Hematopoietic multipotent progenitor cell treated with erythropoietin and hydrocortisone succinate and interleukin-3 and kit ligand, for 15 days (in vitro differentiated cells): ENCODE measurements around the gene LRRN2.

Experiments
- DNase-seq: peaks from one replicate; pipeline ENCODE4 v3.0.0-alpha.2; 2015; ENCODE audit warnings: low spot score

LRRN2 gene

DNA sequence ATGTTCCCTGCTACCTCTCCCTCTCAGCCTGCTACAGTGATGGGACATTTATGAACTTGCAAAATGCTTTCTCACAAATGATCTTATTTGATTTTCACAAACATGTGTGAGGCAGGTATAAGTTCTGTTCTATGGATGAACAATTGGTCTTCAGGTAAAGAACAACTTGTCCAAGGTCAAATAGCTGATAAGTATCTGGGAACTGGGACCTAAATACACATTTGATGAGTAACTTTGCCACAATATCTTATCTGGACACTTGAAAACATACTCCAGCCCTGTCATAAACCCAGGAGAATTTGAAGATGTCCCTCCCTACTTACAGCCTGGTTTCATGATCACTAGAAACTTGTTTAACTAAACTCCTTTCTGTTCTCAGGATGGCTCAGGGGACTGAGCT is 23.0 kb downstream of the LRRN2 start:
- DNase-seq, result no peak

DNA sequence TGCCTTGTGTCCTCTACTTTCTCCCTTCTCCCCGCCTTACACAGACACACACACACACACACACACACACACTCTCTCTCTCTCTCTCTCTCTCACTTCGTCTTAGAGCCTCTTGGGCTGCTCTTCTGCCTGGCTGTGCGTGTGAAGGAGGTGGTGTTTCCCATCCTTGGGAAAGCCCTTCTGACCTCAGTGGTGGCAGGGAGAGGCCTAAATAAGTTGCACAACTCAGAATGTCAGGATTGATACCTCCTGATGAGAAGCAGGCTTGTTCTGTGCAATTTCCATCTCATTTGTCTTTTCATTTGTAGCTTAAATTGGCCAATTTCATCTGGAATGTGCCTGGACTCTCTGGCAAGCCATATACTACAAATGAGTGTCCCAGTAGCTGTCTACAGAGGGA is 25.0 kb downstream of the LRRN2 start:
- no peak for DNase-seq

DNA sequence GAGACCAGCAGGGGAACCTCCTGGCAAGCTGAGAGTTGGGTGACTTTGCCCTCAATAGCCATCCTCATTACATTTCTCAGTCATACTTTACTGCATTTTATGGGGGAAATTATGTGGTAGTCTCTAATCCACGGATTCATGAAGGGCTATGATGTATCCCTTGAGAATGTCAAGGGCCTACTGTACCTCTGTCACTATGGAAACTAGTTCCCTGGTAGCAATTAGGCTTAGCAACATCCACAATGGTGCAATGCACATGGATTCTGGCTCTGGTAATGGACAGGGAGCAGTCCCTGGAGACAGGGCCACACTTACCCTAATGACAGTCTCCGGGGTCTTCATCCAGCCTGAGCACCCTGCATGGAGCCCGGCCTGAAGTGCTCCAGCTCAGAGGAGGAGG is 26.5 kb downstream of the LRRN2 start:
- no peak for DNase-seq

DNA sequence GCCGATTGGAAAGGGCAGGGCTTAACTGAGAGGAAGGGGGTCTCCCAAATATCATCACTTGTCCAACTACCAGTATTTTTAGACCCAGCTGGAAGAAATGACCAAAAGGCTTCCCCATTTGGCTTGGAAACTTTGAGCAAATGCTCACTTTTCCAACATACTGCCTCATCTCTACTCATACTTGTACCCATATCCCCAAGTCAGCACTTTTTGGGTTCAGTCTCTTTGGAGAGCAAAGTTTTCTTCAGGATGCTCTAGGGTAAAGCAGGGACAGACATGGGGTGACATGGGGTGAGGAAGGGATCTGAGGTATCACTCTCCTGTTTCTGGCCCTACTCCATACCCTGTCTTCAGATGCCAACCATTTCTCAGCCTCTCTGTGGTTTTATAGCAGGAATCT is 27.2 kb downstream of the LRRN2 start:
- DNase-seq, result no peak

DNA sequence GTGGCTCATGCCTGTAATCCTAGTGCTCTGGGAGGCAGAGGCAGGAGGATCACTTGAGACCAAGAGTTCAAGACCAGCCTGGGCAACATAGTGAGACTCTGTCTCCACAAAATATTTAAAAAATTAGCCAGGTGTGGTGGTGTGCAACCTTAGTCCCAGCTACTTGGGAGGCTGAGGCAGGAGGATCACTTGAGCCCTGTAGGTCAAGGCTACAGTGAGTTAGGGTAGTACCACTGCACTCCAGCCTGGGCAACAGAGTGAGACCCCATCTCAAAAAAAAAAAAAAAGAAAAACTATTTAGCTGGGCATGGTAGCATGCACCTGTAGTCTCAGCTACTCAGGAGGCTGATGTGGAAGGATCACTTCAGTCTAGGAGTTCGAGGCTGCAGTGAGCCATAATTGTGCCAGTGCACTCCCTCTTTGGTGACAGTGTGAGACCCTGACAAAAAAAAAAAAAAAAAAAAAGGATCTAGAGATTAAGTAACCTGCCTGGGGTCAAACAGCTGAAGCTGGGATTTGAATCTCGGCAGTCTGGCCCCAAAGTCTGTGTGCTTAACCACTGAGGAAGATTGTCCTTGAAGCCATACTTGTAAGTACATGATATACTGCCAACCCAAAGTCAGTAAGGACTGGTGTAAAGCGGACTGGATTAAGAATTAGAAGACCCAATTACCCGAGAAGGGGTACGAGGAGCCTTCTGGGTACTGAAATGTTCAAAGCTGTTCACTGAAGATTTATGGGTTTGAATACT is 31.8 kb downstream of the LRRN2 start:
- DNase-seq, result no peak

DNA sequence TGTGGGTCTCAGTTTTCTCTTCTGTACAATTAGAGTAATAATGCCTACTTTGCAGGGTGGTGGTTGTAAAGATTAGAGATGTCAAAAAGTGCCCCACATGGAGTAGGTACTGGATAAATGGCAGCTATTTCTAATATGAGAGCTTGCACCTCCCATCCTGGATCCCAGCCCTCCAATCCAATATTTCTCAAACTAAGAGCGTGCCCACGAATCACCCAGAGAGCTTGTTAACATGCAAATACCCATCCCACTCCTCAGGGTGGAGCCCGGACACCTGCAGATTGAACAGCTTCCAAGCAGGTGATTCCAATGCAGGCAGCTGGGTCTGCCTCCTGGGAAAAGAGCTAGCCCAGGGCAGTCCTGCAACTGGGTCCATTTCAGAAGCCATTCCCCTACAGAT is 33.0 kb downstream of the LRRN2 start:
- DNase-seq, result no peak

DNA sequence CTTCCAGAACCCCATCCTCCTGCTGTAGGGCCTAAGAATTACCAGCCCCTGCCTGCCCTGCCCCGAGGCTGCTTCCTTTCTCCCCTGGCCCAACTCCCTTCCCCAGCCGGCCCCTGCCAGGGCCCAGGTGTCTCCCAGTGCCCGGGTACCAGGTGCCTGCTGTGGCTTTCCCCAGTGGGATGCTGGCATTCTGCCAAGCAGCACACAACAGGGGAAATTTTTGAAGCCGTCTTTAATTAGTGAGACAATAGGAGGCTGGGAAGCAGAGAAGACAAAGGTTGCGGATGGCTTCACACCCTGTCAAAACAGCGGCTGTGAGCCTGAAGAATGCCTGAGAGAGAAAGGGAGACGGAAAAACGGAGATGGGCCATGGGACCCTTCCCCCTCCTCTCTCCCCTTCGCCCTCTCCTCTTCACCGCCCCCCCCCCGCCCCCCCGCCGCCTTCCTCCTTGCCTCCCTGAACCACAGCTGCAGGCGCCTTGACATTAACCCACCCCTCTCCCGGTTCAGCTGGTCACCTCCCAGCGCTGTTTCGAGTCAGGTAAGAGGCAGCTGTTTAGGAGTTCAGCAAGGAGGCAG is 33.6 kb downstream of the LRRN2 start:
- no peak for DNase-seq

DNA sequence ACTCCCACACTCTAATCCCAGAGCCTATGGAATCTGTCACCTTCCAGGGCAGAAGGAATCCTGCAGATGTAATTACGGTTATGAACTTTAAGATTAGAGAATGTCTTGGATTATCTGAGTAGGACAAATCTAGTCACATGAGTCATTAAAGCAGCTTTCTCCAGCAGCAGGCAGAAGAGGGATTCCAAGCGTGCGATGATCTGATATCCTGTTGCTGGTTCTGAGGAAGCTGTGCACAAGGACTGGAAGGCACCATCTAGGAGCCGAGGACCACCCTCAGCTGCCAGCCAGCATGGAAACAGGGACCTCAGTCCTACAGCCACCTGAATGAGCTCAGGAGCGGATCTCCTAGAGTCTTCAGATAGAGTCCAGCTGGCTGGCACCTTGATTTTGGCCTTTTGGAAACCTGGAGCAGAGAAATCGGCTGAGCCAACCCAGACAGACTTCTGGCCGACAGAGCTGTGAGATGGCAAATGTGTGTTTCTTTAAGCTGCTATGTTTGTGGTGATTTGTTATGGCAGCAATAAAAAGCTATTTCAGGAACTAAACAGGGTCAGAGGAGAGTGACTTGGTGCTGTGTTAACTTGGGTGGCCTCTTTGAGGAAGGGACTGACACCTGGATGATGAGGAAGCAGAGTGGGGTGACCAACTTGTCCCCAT is 34.5 kb downstream of the LRRN2 start:
- no peak for DNase-seq

DNA sequence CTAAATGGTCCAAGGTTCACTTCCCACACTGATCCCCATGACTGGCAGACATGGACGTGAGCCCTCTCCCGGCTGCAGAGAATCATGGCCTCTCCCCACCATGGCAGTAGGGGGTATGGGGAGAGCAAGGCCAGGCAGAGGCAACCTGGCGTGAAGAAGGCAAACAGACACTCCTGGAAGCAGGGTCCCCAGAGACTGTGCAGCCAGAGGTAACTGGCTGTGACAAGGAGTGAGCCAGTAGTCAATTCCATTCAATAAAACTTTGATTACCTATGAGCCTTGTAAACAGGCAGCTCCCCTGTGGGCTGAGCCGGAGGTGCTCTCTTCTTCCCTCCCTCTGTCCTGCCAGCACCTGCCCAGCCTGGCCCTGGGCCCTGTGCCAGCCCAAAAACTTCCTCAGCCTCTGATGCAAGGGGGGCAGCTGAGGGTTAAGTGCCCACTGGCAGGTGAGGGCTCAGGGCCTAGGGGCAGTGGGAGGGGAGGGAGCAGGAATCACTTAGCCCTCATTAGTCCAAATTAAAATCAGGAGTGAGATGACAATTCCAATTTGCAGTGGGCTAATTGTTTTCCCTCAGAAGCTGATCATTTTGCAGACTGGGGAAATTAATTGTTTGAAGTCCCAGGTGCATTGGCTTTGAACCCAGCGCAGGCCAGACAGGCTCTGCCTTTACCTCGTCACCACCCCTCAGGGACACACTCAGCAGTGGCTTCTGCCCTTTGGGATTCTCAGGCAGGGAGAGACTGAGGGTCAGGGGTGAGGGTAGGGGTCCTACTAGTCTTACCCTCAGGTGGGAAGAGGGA is 35.6 kb downstream of the LRRN2 start:
- DNase-seq, result no peak

DNA sequence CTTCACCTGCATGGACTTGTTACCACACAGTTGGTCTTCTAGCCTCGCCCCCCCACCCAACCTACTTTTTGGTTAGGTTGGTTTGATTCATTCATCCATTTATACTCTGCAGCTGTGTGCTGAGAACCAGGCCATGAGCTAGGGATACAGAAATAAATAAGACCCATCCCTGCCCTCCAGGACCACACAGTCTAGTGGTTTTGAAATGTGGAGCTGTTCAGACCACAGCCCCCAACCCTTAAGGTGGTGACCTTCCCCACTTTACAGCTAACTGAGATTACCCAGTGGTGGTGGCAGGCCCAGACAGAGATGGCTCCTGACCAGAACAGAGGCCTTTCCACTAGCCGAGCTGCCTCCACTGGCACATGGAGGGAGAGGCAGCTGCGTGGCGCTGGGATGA is 37.0 kb downstream of the LRRN2 start:
- no peak for DNase-seq

DNA sequence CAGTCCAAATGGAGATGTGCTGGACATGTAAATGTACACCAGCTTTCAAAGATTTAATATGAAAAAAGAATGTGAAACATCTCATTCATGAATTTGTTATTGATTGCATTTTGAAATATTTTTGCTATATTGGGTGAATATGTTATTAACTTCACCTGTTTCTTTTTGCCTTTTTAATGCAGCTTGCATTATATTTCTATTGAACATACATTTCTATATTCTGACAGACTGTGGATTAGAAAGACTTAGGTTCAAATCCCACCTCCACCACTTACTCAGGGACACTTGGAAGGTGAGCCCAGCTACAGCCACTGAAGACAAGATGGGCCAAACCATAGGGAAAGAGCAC is 37.8 kb downstream of the LRRN2 start:
- DNase-seq, result no peak

DNA sequence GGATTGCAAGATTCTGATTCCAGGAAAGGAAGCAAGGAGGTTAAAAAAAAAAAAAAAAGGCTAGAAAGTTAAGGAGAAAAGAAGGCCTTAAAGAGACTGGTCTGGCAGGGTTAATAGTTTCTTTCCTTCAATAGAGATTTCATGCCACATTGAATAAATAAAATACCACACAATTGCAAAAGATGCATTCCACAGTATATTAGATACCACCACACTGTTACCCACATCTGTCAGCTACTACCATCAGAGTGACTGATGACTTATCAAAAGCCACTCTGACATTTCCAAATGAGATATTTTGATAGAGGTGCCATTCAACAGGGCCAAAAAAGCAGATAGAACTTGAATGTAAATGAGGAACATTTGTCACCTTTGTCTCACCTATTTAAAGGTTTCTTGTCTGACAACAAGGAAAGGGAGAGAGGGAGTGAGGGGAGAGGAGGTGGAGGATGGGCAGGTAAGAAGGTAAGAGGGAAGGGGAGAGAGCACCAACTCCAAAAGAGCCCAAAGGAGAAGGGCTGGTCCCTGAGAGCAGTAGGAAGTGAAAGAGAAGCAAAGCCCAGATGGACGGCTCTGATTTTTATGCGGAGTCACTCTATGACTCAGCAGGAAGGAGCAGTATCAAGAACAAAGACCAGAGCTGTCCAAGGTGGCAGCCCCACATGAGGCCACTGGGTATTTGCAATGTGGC is 38.3 kb downstream of the LRRN2 start:
- peak; percentile 46 for DNase-seq

DNA sequence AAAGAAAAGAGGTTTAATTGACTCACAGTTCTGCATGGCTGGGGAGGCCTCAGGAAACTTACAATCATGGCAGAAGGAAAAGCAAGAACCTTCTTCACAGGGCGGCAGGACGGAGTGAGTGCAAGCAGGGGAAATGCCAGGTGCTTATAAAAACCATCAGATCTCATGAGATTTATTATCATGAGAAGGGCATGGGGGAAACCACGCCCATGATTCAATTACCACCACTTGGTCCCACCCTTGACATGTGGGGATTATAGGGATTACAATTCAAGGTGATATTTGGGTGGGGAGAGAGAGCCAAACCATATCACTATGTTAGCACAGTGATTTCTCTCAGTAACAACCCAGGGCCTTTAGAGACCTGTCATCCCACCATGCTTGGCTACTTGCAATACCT is 39.9 kb downstream of the LRRN2 start:
- no peak for DNase-seq

DNA sequence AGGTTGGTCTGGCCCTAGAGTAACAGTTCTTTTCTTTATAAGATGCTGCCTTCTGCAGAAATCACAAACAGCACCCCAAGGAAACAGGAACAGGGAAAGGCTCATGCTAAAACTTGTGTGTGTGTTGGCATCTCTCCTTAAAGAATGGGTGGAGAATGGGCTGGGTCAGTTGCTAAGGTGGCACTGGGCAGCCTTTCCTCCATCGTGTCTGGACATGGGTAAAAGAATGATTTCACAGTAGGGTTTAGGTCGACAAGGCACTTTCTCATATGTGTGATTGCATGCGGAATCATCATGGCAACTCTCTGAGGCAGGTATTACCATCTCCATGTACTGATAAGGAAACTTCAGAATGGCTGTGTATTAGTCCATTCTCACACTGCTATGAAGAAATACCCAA is 40.3 kb downstream of the LRRN2 start:
- DNase-seq, result no peak

DNA sequence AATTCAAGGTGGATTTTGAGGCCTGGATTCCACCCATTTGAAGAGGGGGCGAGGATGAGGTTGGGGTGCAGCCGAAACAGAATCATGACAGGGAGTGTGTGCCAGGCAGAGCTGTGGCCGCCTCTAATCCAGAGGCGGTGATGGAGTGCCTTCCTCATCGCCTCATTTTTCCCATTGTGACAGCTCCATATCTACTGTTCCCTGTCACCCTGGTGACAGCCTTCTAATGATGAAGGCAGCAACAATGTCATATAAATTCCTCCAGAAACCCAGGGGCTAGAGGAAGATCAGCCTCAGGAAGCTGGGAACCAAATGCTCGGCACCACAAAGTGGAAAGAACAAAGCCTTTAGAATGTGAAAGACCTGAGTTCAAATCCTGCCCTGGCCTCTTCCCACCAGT is 42.0 kb downstream of the LRRN2 start:
- DNase-seq, result no peak

DNA sequence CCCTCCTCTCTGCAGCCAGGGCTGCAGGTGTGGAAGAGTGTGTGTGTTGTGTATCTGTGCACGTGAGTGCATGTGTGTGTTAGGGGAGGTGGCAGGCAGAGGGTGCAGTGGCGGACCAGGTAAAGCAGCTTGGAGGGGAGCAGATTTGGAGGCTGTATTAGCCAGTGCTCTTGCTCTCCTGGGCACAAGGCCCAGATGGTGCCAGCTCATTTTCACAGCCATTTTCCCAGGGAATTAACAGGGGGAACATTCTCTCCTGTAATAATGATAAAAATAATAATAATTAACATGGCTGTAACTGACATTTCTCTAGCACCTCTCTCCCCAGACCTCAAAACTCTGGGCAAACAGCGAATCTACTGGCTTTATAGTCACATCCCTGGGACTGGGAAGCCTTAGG is 43.6 kb downstream of the LRRN2 start:
- no peak for DNase-seq

DNA sequence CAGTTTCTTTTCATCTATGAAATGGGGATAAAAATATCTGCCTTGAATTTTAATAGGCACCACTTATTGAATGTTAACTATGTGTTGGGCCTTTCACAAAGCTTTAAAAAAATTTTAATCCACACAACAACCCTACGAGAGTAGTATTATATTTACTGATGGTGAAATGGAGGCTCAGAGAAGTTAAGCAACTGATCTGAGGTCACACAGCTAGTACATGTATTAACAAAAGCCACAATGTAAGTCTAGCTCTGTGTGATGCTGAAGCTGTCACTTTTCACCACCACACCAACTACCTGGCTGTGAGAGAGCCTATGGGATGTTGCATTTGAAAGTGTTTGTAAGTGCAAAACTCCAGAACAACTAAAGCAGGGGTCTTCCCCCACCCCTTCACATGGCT is 44.1 kb downstream of the LRRN2 start:
- no peak for DNase-seq

DNA sequence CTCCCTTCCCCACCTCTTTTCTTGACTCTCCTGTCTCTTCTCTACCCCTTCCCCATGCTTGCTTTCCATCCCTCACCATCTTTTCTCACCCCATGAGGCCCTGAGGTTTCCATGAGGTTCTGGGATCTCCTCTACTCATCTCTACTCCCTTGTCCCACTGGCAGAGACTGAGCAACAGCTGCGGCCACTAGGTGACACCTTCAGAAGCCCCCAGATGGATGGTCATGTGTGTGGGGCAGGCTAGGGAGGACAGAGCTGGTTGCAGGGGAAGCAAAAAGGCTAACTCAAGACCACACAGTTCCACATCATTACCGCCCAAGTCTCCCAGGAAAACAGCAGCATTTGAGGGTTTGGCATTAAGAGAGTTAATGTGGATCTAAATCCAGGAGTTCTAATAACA is 45.0 kb downstream of the LRRN2 start:
- no peak for DNase-seq

DNA sequence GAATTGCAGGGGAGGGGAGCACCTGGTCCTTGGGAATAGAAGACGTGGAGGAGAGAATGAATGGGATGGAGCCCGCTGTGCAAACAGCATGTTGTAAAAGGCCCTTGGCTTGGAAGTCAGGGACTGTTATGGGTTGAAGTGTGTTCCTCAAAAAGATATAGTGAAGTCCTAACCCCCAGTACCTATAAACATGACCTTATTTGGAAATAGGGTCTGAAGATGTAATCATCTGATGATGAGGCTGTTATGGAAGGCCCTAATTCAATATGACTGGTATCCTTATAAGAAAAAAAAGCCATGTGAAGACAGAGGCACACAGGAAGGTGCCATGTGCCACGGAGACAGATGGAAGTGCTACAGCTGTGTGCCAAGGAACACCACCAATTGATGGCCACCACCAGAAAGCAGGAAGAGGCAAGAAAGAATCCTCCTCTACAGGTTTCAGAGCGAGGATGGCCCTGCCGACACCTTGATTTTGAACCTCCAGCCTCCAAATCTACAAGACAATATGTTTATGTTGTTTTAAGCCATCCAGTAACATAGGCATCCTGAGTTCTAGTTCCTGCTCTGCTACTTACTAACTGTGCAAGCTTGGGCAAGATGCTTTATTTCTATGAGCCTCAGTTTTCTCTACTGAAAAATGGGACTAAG is 51.2 kb downstream of the LRRN2 start:
- no peak for DNase-seq

DNA sequence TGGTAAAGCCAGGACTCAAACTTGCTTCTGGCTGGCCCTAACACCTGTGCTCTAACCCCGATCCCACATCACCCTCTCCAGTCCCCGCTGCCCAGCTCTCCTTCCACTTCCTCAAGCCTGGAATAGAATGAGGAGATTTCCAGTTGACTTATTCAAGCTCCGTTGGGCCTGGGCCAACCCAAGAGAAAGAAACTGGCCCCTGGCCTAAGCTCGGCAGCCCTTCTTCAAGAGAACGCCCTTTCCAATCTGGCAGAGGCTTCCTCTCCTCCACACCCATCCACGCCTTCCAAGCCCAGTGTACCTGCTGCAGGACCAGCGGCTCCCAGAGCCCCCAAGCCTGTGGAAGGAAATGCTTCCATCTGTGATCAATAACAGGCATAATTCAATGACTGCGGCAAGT is 51.9 kb downstream of the LRRN2 start:
- DNase-seq, result no peak

DNA sequence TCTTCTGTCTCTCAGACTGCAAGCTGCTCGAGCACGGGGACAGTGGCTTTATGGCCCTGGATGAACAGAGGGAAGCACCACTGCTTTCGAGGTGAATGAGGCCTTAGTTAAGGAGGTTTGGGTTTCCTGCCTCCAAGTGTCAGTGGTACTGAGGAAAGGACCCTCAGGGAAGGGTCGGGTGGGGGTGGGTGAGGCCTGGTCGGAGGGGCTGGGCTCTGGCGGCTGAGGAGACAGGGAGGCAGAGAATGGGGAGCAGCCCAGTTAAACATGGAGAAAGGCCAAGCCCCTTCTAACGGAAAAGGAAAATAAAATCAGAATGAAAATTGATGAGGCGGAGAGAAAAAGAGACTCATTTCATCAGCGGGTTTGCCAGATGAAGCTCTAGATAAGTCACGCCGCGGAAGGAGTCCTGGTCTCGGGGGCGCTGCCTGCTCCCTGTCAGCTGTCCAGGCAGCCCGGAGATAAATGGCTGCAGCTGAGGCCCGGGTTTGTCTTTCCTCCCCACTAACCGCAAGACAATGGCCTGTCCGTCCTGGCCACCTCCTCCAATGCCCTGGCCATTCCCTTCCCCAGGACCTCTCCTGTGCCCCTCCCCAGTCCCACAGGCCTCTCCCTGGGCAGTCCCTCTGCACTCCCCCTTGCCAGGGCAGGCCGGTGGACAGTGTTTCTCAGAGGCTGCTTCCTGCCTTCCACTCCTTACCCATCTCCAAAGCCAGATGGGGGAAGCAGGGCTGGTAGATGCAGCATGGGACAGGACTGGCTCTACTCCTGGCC is 55.2 kb downstream of the LRRN2 start:
- no peak for DNase-seq
